ENCODE measurements around the gene IDH3G.

GRCh38 chrX:153831429-153832150, 37.4 kb upstream of the IDH3G start:
- TF ChIP-seq CTCF (IDR thresholded peaks at IDR 0.05 in 4 of 5, conservative IDR thresholded peaks at IDR 0.05 in 1 of 5): no peak
- no peak for TF ChIP-seq POLR2A (IDR thresholded peaks at IDR 0.05)
